Astrocyte of the spinal cord (primary cell): ENCODE data around the gene ZBTB1.
A peak's percentile ranks its signal among the peaks of the same experiment; 100 is the strongest.

ENCODE experiments used
- DNase-seq: peaks from one replicate; pipeline ENCODE4 v3.0.0; 2011; ENCODE audit warnings: low read depth, low spot score
- H3K4me3 ChIP-seq: 2 replicates; pipeline ENCODE4 v1.5.1; 2011; ENCODE audit warnings: low read depth, mild to moderate bottlenecking, low read length, moderate library complexity
- in situ Hi-C: cut with HindIII; loops from 2 replicates; pipeline ENCODE4 v1.10.0; 2017; ENCODE audit warnings: low sequenced_read_pairs
- TF ChIP-seq, protein P1 (sequence below): IDR thresholded peaks from 2 replicates; pipeline ENCODE4 v1.5.1; 2012; ENCODE audit warnings: low read depth, mild to moderate bottlenecking, low read length, inconsistent platforms

Gene ZBTB1

DNA sequence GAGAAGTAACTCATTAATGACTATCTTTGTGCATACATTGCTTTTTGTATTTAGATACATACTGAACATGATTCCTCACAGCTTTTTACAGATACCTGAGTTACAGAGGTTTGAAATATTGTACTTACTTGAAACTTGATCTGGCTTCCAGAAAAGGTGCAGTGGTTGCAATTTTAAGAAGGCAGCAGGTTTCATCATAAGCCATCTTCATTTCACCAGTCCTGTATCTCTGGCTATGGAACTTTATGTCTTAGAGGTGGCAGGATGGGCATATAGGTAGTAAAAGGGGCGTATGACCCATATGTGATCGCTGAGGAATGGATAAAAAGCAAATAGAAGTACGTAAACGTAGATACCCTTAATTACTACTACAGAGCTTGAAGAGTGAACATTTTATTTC, 13.7 kb downstream of the ZBTB1 start:
- in situ Hi-C loops = no loop called here
- TF ChIP-seq, protein P1, sequence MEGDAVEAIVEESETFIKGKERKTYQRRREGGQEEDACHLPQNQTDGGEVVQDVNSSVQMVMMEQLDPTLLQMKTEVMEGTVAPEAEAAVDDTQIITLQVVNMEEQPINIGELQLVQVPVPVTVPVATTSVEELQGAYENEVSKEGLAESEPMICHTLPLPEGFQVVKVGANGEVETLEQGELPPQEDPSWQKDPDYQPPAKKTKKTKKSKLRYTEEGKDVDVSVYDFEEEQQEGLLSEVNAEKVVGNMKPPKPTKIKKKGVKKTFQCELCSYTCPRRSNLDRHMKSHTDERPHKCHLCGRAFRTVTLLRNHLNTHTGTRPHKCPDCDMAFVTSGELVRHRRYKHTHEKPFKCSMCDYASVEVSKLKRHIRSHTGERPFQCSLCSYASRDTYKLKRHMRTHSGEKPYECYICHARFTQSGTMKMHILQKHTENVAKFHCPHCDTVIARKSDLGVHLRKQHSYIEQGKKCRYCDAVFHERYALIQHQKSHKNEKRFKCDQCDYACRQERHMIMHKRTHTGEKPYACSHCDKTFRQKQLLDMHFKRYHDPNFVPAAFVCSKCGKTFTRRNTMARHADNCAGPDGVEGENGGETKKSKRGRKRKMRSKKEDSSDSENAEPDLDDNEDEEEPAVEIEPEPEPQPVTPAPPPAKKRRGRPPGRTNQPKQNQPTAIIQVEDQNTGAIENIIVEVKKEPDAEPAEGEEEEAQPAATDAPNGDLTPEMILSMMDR = no peak
- no peak for DNase-seq
- H3K4me3 ChIP-seq = no peak overlapping the region

DNA sequence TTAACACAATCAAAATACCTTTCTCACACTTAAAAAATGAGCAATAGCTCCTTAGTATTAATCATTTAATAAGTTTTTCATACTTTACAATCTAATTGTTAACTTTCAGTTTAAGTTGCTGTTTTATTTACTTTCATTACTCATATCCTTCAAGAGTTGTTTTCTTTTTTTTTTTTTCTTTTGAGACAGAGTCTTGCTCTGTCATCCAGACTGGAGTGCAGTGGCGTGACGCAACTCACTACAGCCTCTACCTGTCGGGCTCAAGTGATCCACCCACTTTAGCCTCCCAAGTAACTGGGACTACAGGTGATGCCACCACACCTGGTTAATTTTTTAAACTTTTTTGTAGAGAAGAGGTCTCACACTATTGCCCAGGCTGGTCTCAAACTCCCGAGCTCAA, 16.1 kb downstream of the ZBTB1 start:
- in situ Hi-C loops = no loop called here
- TF ChIP-seq, protein P1 = no peak
- no peak overlapping the region for H3K4me3 ChIP-seq
- no peak for DNase-seq

DNA sequence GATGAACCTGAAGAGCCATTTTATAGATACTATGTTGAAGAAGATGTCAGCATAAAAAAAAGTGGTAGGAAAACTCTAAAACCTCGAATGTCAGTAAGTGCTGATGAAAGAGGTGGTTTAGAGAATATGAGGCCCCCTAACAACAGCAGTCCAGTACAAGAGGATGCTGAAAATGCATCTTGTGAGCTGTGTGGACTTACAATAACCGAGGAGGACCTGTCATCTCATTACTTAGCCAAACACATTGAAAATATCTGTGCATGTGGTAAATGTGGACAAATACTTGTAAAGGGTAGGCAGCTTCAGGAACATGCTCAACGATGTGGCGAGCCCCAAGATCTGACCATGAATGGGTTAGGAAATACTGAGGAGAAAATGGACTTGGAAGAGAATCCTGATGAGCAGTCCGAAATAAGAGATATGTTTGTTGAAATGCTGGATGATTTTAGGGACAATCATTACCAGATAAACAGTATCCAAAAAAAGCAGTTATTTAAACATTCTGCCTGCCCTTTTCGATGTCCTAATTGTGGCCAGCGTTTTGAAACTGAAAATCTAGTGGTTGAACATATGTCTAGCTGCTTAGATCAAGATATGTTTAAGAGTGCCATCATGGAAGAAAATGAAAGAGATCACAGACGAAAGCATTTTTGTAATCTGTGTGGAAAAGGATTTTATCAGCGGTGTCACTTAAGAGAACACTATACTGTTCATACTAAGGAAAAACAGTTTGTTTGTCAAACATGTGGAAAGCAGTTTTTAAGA, 18.2 kb downstream of the ZBTB1 start:
- H3K4me3 ChIP-seq = no peak overlapping the region
- TF ChIP-seq, protein P1 = no peak
- in situ Hi-C loops = no loop called here
- no peak for DNase-seq

DNA sequence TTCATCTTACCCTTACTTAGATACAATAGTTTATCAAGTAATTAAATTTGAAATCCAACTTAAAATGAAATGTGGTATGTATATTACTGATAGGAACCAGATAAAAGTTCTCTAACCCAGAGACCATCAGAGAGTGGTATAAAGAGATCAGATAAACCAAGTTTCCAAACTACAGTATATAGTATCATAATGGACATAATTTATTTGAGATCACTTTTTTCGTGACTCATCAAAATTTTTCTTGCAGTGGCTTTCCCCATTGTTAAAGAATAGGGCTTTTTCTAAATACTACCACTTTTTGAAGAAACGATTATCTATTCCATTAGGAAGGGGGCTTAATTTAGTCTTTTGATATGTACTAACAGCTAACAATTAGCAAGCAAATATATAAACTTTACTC, 20.8 kb downstream of the ZBTB1 start:
- TF ChIP-seq, protein P1 = no peak
- no peak for DNase-seq
- in situ Hi-C loops = no loop called here
- H3K4me3 ChIP-seq = no peak overlapping the region

DNA sequence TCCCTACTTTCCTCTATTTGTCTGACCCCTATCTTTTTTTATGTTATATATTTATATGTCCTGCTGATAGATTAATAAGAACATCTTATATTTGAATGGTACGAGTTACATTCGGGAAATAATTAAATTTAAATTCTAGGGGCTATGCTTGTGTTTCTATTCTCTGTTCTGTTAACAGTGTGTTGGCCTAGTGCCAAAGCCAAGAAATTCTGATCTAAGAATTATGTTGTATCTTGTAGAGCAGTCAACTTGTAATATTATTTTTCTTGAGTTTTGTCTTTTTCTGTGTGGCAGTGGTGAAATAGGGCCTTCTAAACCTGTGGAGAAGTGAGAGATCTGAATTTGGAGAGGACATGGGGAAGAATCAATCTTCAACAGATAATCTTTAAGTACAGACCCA, 27.0 kb downstream of the ZBTB1 start:
- TF ChIP-seq, protein P1 = no peak
- in situ Hi-C loops = no loop called here
- H3K4me3 ChIP-seq = no peak overlapping the region
- DNase-seq = no peak

DNA sequence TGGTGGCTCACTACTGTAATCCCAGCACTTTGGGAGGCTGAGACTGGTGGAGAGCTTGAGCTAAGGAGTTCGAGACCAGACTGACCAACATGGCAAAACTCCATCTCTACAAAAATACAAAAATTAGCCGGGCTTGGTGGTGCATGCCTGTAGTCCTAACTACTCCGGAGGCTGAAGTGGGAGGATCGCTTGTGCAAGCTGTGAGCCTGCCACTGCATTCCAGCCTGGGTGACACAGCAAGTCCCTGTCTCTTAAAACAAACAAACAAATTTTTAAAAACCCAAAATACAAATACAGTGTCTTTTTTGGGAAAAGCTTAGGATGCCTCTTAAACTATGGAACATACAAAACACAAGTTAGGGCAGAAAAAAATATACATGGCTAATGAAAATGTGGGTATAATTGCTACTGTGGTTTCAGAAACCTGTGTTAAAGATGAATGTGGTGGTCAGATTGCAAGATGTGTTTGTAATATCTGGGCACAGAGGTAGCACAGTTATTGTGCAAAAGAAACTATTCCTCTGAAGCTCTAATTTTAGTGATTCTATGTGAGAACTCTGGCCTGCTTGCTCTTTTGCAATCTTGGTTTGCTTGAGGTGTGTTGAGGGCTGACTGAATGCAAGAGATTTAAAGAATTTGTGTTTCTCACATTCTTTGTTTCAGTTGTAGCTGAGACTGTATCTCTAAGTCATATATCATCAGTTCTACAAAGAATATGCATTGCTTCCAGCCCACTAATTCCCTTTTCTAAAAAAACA, 32.1 kb downstream of the ZBTB1 start:
- no peak overlapping the region for H3K4me3 ChIP-seq
- in situ Hi-C loops = no loop called here
- TF ChIP-seq, protein P1 = no peak
- peak; percentile 22 for DNase-seq
